Skin of body (tissue), 2 donors: ENCODE data around the gene MSLN. TPM values are rescaled to one million over a fixed set of nuclear protein-coding genes. Genes with fewer than 3 reads are reported as not detected.
"Not testable (repeated sequence)": the region's sequence is repeated elsewhere in the genome, so short reads cannot be mapped to it uniquely, and the experiment has no call there.

Source experiments
- DNase-seq: peaks from one replicate; lab custom pipeline; 2025; lab: John Stamatoyannopoulos, UW
- total RNA-seq: library from RNA; depleted of rRNA; stranded (reverse); fragments of >200 nt; gene quantifications from one replicate; pipeline ENCODE4 v1.2.3, GENCODE V29; 2014

The MSLN gene
- 1.4 TPM for total RNA-seq

DNA sequence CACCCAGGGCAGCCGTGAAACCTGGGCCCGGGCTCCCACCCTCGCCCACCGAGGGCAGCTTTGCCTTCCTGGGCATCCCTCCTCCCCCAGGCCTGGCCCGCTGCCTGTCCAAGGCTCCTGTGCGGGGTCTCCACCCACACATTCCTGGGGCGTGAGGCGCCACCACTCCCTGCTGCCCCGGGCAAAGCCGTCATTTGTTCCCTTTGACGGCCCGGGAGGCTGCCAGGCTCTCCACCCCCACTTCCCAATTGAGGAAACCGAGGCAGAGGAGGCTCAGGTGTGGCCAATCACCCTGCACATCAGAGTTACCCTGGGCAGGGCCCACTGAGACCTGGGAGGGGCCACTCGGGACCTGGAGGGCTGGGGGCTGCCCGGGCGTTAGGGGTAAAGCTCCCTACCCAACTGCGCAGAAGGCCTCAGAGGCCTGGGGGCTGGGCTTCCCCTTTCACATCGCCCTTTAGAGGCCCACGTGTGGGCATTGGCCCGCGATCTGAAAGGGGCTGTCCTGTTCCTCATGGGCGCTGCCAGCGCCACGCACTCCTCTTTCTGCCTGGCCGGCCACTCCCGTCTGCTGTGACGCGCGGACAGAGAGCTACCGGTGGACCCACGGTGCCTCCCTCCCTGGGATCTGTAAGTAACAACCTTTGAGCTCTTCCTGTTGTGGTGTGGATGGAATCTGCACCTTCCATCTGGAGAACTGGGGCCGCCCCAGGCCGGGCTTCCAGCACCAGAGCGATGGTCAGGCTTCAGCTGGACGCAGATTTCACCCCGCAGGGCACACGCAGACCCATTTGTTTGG, at the start of gene MSLN:
Gene MSLN, plus strand, starts transcription at position 190 of the 799 bp plus-strand sequence. CDS start 1,947 bp downstream, outside the sequence.
- DNase-seq: no peak

- DNase-seq: no peak
Measured at GRCh38 chr16:711084-711483, 49.5 kb upstream of the MSLN start.

DNA sequence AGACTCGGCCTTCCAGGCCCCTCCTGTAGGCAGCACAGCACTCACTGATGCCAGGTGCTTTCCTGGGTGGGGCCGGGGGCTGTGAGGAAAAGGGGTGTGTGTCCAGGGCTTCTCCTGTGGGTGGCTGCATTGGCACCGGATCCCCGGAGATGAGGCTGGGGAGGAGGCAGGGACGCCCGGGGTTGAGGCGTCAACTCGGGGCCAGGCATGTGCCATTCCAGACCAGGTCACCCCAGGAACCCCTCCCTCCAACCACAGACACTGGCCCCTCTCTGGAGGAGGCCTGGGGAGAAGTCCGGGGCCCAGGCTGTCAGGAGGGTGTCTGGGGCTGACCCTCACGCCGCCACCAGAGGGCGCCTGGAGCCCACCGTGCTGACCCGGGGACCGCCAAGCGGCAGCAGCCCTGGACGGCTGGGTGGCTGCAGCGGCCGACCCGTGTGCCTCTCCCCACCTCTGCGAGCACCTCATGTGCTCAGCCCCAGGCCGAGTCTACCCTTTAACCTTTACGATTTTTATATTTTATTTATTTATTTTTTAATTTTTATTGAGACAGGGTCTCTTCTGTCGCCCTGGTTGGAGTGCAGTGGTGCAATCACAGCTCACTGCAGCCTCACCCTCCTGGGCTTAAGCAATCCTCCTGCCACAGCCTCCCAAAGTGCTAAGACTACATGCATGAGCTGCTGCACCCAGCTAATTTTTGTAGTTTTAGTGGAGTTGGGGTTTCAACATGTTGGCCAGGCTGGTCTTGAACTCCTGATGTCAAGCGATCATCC, 48.8 kb upstream of the MSLN start:
- peak; percentile 14 for DNase-seq

DNA sequence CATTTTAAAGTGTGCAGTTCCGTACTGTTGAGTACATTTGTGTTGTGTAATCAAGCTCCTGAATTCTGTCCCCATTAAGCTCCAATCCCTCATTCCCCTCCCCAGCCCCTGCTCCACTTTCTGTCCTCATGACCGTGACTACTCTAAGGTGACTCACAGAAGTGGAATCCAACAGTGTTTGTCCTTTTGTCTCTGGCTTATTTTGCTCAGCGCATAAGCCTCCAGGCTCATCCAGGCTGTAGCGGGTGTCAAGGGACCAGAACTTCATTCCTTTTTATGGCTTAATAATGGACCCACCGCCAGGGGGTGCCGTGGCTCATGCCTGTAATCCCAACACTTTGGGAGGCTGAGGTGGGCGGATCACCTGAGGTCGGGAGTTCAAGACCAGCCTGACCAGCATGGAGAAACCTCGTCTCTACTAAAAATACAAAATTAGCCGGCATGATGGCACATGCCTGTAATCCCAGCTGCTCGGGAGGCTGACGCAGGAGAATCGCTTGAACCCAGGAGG, 47.7 kb upstream of the MSLN start:
- not testable (repeated sequence) for DNase-seq

GRCh38 chr16:714079-714478, 46.5 kb upstream of the MSLN start:
- DNase-seq: no peak

GRCh38 chr16:714558-715476, 45.7 kb upstream of the MSLN start, which contains the start of gene METRN:
Gene METRN (plus strand): TSS chr16:715118. CDS start chr16:715290, 172 bp downstream.
- peak; percentile 58 for DNase-seq

- no peak for DNase-seq
Measured at GRCh38 chr16:715477-716199, 44.9 kb upstream of the MSLN start.

GRCh38 chr16:716200-716568, 44.4 kb upstream of the MSLN start:
- DNase-seq: no peak

- DNase-seq: no peak
Measured at GRCh38 chr16:716768-717325, 43.7 kb upstream of the MSLN start.

DNA sequence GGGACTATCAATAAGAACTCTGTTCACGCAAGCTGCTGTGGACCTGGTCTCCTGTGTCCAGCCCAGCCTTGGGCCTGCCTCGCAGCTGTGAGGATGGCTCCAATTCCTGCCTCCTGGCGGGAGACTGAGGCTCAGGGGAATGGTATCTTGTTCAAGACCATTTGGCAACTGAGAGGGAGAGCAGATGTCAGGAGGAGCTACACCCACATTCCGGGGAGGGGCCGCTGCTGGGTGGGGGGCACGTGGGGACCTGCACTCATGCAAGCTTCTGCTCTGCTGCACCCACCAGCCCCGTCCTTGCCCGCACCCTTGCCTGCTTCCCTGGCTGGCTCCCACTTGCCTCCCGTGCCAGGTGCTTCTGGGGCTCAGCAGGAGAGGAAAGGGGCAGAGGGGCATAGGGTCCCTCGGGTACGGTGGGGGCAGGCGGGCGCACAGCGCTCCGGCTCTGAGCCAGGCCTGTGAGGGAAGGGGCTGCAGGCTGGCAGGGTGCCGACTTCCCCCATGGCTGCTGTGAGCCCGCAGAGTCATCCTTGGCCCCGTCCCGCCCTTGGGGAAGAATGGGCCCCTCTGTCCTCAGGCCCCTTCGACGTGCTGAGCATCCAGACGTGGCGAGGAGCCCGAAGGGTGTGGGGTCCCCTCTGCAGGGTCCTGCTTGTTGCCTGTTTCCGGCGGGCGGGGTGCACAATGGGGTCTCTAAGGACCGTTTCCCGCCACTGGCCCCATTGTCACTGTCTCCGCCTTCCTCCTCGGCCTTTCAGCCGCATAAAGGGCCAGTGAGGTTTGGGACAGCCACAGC, 42.9 kb upstream of the MSLN start:
- DNase-seq: no peak

- no peak for DNase-seq
Measured at GRCh38 chr16:718389-718788, 42.1 kb upstream of the MSLN start.

GRCh38 chr16:718922-719321, 41.6 kb upstream of the MSLN start:
- DNase-seq: no peak

DNA sequence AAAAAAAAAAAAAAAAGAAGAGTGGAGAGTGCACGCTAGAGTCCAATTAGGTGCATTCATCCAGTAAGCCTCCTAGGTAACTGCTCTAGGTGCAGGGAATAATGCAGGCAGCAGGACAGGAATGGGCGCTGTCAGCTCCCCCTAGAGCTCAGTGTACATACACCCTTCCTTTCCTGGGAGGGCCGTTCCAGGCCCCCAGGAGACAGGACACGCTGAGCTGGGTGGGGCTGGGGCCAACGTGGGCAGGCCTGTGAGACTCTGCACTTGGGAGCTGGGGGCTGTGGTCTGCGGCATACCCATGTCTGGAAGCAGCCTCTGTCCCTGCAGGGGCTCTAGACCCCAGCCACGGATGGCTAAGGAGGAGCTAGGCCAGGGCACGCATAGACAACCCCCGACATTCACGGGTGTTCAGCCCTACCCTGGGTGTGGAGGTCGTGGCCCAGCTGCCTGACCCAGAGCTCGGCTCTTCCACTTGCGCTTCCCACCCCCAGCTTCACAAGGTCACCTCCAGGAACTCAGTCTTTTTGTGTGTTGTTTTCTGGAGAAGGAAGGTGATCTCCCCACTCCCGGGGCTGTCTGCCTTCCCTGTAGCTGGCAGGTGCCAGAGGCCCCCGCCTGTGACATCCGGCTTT, 40.6 kb upstream of the MSLN start:
- DNase-seq: no peak

DNA sequence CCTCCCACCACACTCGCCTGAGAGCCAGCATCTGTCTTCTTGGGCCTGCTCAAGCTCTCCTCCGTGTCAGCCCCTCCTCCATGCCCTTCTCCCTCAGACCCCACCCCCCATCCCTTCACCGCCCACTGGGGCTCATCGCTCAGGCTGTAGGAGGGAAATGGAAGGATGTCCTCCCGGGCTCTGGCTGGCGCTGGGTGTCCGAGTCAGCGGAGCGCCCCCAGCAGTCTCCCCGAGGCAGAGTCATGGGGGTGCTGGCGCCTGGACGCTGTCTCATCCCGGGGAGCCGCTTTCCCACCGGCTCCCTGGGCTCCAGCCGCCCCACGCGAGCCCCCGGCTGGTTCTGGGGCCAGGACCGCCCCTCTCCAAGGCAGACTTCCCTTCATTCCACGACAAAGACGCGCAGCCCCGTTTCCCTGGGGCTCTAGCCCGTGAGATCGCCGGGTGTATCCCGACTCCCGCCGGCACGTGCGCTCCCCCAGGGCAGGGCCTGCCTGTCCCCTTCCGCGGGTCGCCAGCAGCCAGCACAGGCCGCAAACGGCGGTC, 40.0 kb upstream of the MSLN start:
- DNase-seq: peak; percentile 72

- DNase-seq: peak; percentile 46
Measured at GRCh38 chr16:720990-721764, 39.4 kb upstream of the MSLN start, which contains the start of gene ANTKMT. Gene ANTKMT (plus strand): TSS chr16:721146. CDS start chr16:721275, 129 bp downstream.

DNA sequence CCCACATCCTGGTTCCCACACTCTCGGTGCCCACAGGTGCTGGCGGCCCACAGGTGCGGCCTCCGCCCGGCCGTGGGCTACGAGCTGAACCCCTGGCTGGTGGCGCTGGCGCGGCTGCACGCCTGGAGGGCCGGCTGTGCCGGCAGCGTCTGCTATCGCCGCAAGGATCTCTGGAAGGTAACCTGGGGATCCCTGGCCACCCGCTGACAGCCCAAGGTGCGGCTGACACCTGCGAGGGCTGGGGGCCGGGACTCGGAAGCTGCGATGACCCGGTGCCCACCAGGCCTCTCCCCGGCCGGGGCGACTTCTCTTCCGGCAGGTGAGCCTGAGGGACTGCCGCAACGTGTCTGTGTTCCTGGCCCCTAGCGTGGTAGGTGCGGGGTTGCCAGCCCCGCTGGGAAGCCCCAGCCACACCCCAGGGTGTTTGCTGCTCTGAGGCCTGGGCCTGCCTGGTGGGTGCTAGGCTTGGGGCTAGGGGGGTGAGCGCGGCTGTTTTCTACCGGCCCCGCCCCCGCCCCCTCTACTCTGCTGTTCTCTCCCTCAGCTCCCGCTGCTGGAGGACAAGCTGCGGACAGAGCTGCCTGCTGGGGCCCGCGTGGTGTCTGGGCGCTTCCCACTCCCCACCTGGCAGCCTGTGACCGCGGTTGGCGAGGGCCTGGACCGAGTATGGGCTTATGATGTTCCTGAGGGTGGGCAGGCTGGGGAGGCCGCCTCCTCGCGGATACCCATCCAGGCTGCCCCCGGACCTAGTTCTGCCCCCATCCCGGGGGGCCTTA, 38.6 kb upstream of the MSLN start:
- no peak for DNase-seq
